Measurements from ENCODE around the gene SLC7A10. TPM values are rescaled to one million over a fixed set of nuclear protein-coding genes. Genes with fewer than 3 reads are reported as not detected.

Gene SLC7A10
- polyA plus RNA-seq, 1 of the 3 experiments (the other 2 are of a cell fraction) = 0.02 TPM

DNA sequence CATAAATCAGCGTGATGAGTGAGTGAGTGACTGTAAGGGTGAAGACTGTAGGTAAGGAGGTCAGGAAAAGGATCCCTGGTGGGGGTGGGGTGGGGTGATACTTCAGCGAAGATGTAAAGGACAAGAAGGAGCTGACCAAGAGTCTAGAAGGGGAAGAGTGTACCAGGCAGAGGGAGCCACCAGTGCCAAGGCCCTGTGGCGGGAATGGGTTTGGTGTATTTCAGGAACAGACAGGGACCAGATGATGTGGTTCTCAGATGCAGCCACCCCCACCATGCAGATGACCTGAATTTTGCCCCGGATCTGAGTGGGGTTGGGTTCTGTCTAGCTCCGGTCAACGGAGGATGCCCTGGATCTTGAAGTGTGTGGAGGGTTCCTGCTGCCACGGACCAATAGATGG, 30.1 kb upstream of the SLC7A10 start:
- 37% methylated on average over 4 of the region's 7 CpGs for WGBS (ENCODE audit: low lambda C conversion rate)
- Histone ChIP-seq H3K9me3 (no peaks in the 10 kb centered on the region), H4K20me1 (ENCODE audit: insufficient read depth) (no peaks in the 10 kb centered on the region), H3K9me2 (no peaks in the 10 kb centered on the region), H3F3A (replicated peaks; ENCODE audit: insufficient read depth) (no peaks in the 10 kb centered on the region), H2AFZ (ENCODE audit: low read depth) (no peak overlapping the region), H3K4me1 (ENCODE audit: control insufficient read depth in 1 of 2, insufficient read depth in 2 of 2, low read depth in 1 of 2, low read length in 1 of 2) (peaks cover 0 to 4% of the 10 kb centered on the region in 2 experiments; a peak in 1 of 4 replicates), H3K27ac (ENCODE audit: low read depth in 2 of 2, low read length in 1 of 2) (no peak overlapping the region), H3K36me3 (replicated peaks in 1 of 2; ENCODE audit: control insufficient read depth in 1 of 2, insufficient read depth in 2 of 2, low read length in 1 of 2) (no peaks in the 10 kb centered on the region), H3K27me3 (ENCODE audit: insufficient read depth) (no peaks in the 10 kb centered on the region), H3K4me2 (no peak overlapping the region), H3K4me3 (ENCODE audit: low read depth in 2 of 2, low read length in 1 of 2) (no peak overlapping the region), H3K79me2 (ENCODE audit: insufficient read depth) (no peaks in the 10 kb centered on the region), H3K9ac (no peak overlapping the region)
- ChIA-PET CTCF (interaction anchor here (0.8 to 2.0 kb wide), 5 partner anchors 10 to 151 kb away, joined by 3 to 11 read pairs (median 4); no protein-coding TSS in a partner anchor), POLR2A (no interaction called here)
- DNase-seq = no peak
- no peak for TF ChIP-seq CTCF (IDR thresholded peaks at IDR 0.05)
- TF ChIP-seq POLR2AphosphoS5 (IDR thresholded peaks at IDR 0.05; ENCODE audit: low read depth, low read length) = no peak
- no peak for TF ChIP-seq MAX (IDR thresholded peaks at IDR 0.05; ENCODE audit: low read depth)
- no peak for TF ChIP-seq TEAD4 (IDR thresholded peaks at IDR 0.05; ENCODE audit: borderline replicate concordance, insufficient read depth)
- no peak for TF ChIP-seq PBX3 (IDR thresholded peaks at IDR 0.05)
- no peak for TF ChIP-seq REST (IDR thresholded peaks at IDR 0.05; ENCODE audit: low read depth, low read length)
- TF ChIP-seq RCOR1 (IDR thresholded peaks at IDR 0.05; ENCODE audit: low read length) = no peak
- no peak for TF ChIP-seq RAD21 (IDR thresholded peaks at IDR 0.05; ENCODE audit: low read length)
- no peak for TF ChIP-seq FOXJ3 (CRISPR knock-in tag; IDR thresholded peaks at IDR 0.05)
- no peak for TF ChIP-seq USF1 (IDR thresholded peaks at IDR 0.05; ENCODE audit: borderline replicate concordance, low read depth)
- TF ChIP-seq YY1 (IDR thresholded peaks at IDR 0.05; ENCODE audit: low read depth) = no peak
- TF ChIP-seq USF2 (IDR thresholded peaks at IDR 0.05; ENCODE audit: borderline replicate concordance, low read depth, low read length) = no peak
- no peak for TF ChIP-seq SIN3A (IDR thresholded peaks at IDR 0.05; ENCODE audit: borderline replicate concordance, low read depth, low read length)
- no peak for TF ChIP-seq FOSL2 (IDR thresholded peaks at IDR 0.05; ENCODE audit: borderline replicate concordance, low read depth)
- no peak for TF ChIP-seq EZH2phosphoT487 (IDR thresholded peaks at IDR 0.05; ENCODE audit: borderline replicate concordance, low read depth)
- no peak for TF ChIP-seq MXI1 (IDR thresholded peaks at IDR 0.05; ENCODE audit: low read depth, low read length)

All from SK-N-SH (cell line).